Smooth muscle cell of the coronary artery (primary cell): Measurements from ENCODE around the gene NDUFB5. TPM values are rescaled to one million over a fixed set of nuclear protein-coding genes. Genes with fewer than 3 reads are reported as not detected.

Experiments
- total RNA-seq: library from RNA; depleted of rRNA; stranded (reverse); fragments of >200 nt; gene quantifications from 2 replicates; pipeline ENCODE4 v1.2.3, GENCODE V29; 2014; ENCODE audit warnings: low replicate concordance

NDUFB5 gene
- total RNA-seq: 106 and 121 TPM in 2 replicates

GRCh38 chr3:179604321-179605078, at the start of gene NDUFB5, which contains the start of gene MRPL47:
Gene NDUFB5 (plus strand): TSS chr3:179604794. CDS start chr3:179604816, 22 bp downstream.
Gene MRPL47 (minus strand): TSS chr3:179604638. CDS start chr3:179604624, 14 bp downstream.

GRCh38 chr3:179562591-179563270, 41.9 kb upstream of the NDUFB5 start, which contains the start of gene ACTL6A:
Gene ACTL6A (plus strand): TSS chr3:179562926. CDS start chr3:179563093, 167 bp downstream.

GRCh38 chr3:179652447-179653095, 48.0 kb downstream of the NDUFB5 start, which contains the start of gene USP13:
Gene USP13 (plus strand): TSS chr3:179653040. CDS start chr3:179653226, 186 bp downstream.

Other genes with a start within 250 kb of the NDUFB5 start
- 40.2 and 54.2 TPM in 2 replicates for gene GNB4, start 153.3 kb upstream of the NDUFB5 start, total RNA-seq
- 40.4 and 50.4 TPM in 2 replicates for gene ACTL6A, start 41.9 kb upstream of the NDUFB5 start, total RNA-seq
- gene MRPL47, start 156 bp upstream of the NDUFB5 start, total RNA-seq: 21.6 and 28.0 TPM in 2 replicates
- 3.4 and 4.9 TPM in 2 replicates for gene USP13, start 48.2 kb downstream of the NDUFB5 start, total RNA-seq